Measurements from ENCODE around the gene HFE. TPM values are rescaled to one million over a fixed set of nuclear protein-coding genes. Genes with fewer than 3 reads are reported as not detected.
"Not testable (repeated sequence)": the region's sequence is repeated elsewhere in the genome, so short reads cannot be mapped to it uniquely, and the experiment has no call there.

HFE gene
- total RNA-seq, 2 donors from 2014 or later: 11.1 to 11.8 TPM

DNA sequence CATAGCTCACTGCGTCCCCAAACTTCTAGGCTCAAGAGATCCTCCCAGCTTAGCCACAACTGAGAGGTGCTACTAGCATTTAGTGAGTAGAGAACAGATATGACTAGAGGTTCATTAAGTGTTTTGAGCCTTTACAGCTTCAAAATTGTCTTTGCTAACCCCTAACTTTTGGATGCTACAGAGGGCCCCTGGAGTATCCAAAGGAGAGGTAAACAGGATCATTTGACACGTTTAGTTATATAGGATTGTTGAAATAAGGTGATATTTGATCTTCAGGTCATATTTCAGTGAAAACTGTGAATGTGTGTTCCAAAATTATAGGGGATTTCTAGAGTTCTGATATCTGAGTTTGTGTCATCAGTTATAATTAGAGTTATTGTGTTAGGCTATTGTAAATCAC lies 19.2 kb upstream of the HFE start:
- no peaks in the 10 kb centered on the region for H3K4me1 ChIP-seq
- H3K9ac ChIP-seq (ENCODE audit: low read depth in 2 of 2, low read length in 2 of 2): no peak overlapping the region
- no peak overlapping the region for H3K27ac ChIP-seq
- no peak for DNase-seq
- intact Hi-C loops (cut with DNase I): no loop called here
- no peak overlapping the region for H3K4me3 ChIP-seq
- H3K27me3 ChIP-seq: no peaks in the 10 kb centered on the region
- TF ChIP-seq, protein P1, sequence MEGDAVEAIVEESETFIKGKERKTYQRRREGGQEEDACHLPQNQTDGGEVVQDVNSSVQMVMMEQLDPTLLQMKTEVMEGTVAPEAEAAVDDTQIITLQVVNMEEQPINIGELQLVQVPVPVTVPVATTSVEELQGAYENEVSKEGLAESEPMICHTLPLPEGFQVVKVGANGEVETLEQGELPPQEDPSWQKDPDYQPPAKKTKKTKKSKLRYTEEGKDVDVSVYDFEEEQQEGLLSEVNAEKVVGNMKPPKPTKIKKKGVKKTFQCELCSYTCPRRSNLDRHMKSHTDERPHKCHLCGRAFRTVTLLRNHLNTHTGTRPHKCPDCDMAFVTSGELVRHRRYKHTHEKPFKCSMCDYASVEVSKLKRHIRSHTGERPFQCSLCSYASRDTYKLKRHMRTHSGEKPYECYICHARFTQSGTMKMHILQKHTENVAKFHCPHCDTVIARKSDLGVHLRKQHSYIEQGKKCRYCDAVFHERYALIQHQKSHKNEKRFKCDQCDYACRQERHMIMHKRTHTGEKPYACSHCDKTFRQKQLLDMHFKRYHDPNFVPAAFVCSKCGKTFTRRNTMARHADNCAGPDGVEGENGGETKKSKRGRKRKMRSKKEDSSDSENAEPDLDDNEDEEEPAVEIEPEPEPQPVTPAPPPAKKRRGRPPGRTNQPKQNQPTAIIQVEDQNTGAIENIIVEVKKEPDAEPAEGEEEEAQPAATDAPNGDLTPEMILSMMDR (IDR thresholded peaks at IDR 0.05): no peak
- H3K36me3 ChIP-seq: no peaks in the 10 kb centered on the region
- H3K9me3 ChIP-seq: no peaks in the 10 kb centered on the region

DNA sequence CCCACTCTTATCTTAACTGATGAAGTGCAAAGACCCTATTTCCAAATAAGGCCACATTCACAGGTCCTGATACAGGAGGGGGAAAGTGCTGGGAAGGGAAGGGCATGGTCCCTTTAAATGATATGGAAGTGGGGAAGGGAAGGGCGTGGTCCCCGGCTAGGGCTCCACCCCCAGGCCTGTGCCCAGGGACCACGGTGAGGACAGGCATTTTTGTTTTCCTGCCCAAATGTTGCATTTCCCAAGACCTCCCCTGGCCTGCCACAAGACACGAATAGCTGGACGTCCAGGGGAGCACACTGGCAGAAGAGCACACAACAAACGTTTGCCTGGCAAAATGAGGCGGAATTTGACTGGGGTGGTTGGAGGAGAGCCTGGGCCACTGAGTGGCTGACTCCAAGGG lies 16.1 kb upstream of the HFE start:
- no peak overlapping the region for H3K27ac ChIP-seq
- H3K27me3 ChIP-seq: no peaks in the 10 kb centered on the region
- H3K4me1 ChIP-seq: no peaks in the 10 kb centered on the region
- no peaks in the 10 kb centered on the region for H3K9me3 ChIP-seq
- TF ChIP-seq, protein P1 (IDR thresholded peaks at IDR 0.05): no peak
- no peaks in the 10 kb centered on the region for H3K36me3 ChIP-seq
- intact Hi-C loops (cut with DNase I): no loop called here
- no peak overlapping the region for H3K9ac ChIP-seq (ENCODE audit: low read depth in 2 of 2, low read length in 2 of 2)
- peak; percentile 38 for DNase-seq
- no peak overlapping the region for H3K4me3 ChIP-seq

DNA sequence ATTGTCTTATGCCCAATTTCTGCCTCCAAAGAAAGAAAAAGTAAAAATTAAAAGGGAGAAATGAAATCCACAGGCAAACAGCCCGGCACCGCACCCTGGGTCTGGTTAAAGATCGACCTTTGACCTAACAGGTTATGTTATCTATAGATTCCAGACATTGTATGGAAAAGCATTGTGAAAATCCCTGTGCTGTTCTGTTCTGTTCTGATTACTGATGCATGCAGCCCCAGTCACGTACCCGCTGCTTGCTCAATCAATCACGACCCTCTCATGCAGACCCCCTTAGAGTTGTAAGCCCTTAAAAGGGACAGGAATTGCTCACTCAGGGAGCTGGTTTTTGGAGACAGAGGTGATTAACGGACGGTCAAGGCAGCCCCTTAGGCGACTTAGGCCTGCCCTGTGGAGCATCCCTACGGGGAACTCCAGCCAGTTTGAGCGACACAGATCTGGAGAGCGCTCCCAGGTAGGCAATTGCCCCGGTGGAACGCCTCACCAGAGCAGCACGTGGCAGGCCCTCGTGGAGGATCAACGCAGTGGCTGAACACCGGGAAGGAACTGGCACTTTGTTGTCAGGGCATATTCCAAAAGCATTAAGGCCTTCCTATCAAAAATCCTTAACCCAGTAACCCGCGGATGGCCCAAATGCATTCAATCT lies 12.0 kb upstream of the HFE start:
- H3K36me3 ChIP-seq: no peaks in the 10 kb centered on the region
- TF ChIP-seq, protein P1 (IDR thresholded peaks at IDR 0.05): no peak
- H3K4me3 ChIP-seq: no peak overlapping the region
- no peak overlapping the region for H3K27ac ChIP-seq
- no peaks in the 10 kb centered on the region for H3K27me3 ChIP-seq
- no peak overlapping the region for H3K9ac ChIP-seq (ENCODE audit: low read depth in 2 of 2, low read length in 2 of 2)
- H3K4me1 ChIP-seq: no peaks in the 10 kb centered on the region
- no peak for DNase-seq
- no peaks in the 10 kb centered on the region for H3K9me3 ChIP-seq
- intact Hi-C loops (cut with DNase I): no loop called here

DNA sequence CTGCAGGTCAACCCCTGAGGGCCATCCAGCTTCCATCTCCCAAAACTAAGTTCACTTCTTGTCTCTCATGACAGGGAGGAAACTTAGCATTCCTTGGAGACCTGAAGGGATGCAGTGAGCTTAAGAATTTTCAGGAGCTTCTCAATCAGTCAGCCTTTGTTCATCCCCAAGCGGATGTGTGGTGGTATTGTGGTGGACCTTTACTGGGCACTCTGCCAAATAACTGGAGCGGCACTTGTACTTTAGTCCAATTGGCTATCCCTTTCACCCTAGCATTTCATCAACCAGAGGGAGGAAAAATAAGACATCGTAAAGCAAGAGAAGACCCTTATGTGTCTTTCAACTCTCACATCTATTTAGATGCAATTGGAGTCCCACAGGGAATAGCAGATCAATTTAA lies 9.2 kb upstream of the HFE start:
- DNase-seq; H3K9ac ChIP-seq (ENCODE audit: low read depth in 2 of 2, low read length in 2 of 2); H3K4me1 ChIP-seq; intact Hi-C loops (cut with DNase I); H3K27ac ChIP-seq; H3K27me3 ChIP-seq; H3K4me3 ChIP-seq; H3K36me3 ChIP-seq; H3K9me3 ChIP-seq: not testable (repeated sequence)

DNA sequence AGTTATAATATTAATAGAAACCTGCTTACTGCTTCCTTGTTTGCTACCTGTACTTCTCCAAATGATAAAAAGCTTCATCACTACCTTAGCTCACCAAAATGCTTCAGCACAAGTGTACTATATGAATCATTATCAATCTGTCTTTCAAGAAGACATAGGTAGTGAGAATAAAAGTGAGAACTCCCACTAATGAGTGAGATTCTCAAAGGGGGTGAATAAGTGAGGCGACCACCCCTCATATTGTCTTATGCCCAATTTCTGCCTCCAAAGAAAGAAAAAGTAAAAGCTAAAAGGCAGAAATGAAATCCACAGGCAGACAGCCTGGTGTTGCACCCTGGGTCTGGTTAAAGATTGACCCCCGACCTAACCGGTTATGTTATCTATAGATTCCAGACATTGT lies 6.1 kb upstream of the HFE start:
- H3K9me3 ChIP-seq; H3K4me1 ChIP-seq; DNase-seq; H3K4me3 ChIP-seq; H3K27ac ChIP-seq; H3K27me3 ChIP-seq; H3K36me3 ChIP-seq; intact Hi-C loops (cut with DNase I); H3K9ac ChIP-seq (ENCODE audit: low read depth in 2 of 2, low read length in 2 of 2): not testable (repeated sequence)

- DNase-seq: no peak
- Histone ChIP-seq H3K9me3 (no peaks in the 10 kb centered on the region), H3K27me3 (no peaks in the 10 kb centered on the region), H3K4me1 (no peaks in the 10 kb centered on the region), H3K27ac (no peak overlapping the region), H3K9ac (ENCODE audit: low read depth in 2 of 2, low read length in 2 of 2) (no peak overlapping the region), H3K36me3 (no peaks in the 10 kb centered on the region), H3K4me3 (no peak overlapping the region)
- TF ChIP-seq, protein P1 (IDR thresholded peaks at IDR 0.05): no peak
- intact Hi-C loops (cut with DNase I): no loop called here
Observed at GRCh38 chr6:26086211-26086610, 1.0 kb upstream of the HFE start.
